EH (cell line): ENCODE data around the gene EFHD2.
"Not testable (repeated sequence)": the region's sequence is repeated elsewhere in the genome, so short reads cannot be mapped to it uniquely, and the experiment has no call there.

Experiments
- DNase-seq: peaks from one replicate; pipeline ENCODE4 v3.0.0-alpha.2; 2015; ENCODE audit warnings: low read depth

The EFHD2 gene

DNA sequence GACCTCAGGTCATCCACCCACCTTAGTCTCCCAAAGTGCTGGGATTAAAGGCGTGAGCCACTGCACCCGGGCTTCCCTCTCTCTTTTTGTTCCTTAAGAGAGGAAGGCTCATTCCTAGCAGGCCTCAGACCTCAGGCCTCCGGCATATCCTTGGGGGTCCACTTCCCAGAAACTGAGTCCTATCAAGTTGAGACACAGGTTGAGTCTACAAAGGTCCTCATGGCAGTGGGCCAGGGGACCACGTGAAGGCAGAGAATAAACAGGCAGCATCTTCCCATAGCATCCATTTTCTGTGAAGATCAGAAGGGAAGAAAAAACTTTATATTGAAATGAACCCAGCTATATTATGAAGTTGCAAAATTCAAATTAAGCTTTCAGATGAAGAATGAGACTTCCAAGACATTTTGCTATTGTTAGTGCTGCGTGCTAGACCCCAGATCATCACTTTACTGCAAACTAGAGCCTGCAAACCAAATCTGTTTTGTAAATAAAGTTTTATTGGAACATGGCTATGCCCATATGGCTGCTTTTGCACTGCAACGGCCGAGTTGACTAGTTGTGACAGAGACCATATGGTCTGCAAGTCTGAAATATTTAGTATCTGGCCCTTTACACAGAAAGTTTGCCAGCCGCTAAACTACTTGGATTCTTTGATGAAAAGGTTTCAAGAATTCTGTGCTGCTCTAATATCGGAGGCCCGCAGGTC lies 43.3 kb downstream of the EFHD2 start:
- no peak for DNase-seq

DNA sequence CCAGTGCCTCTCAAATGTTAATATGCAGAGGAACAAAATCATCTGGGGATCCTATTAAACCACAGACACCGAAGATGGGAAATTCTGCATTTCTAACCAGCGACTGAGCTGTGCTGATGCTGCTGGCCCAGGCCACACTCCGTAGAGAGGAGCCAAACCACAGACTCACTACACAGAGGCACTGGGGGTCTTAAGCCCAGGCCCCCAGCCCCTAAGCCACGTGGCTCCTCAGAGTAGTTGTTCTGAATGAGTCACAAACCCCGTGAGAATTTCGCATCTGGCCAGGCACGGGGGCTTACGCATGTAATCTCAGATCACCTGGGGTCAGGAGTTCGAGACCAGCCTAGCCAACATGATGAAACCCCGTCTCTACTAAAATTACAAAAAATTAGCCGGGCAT lies 44.0 kb downstream of the EFHD2 start:
- DNase-seq: peak; percentile 40

DNA sequence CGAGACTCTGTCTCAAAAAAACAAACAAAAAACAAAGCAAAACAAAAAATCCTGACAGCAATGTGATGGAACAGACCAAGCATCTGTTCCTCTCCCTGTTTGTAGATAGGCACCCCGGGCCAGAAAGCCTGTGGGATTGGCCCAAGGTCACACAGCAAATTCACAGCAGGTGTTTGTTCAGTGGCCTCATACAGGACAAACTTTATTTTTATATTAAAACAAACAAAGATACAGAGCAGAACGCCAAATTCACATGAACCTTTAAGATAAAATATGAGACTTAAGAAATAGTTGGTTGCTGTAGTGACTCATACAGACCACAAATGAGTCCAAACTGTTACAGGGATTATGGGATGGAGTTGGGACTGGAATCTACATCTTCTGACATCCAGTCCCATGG lies 44.6 kb downstream of the EFHD2 start:
- peak; percentile 73 for DNase-seq

DNA sequence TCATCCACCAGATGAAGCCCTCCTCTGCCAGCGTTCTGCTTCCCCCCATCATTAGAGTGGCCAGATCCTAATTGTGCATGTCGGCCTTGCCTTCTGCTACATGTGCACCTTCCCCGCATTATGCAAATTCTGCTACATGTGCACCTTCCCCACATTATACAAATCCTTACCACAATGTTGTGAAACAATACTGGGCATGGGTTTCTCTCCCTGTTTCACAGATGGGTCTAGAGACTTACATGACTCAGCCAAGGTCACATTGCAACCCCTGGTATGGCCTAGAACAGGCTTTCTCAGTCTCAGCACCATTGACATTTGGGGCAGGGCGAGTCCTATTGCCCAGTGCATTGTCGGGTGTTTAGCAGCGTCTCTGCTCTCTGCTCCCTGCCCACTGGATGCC lies 45.8 kb downstream of the EFHD2 start:
- DNase-seq: peak; percentile 26

DNA sequence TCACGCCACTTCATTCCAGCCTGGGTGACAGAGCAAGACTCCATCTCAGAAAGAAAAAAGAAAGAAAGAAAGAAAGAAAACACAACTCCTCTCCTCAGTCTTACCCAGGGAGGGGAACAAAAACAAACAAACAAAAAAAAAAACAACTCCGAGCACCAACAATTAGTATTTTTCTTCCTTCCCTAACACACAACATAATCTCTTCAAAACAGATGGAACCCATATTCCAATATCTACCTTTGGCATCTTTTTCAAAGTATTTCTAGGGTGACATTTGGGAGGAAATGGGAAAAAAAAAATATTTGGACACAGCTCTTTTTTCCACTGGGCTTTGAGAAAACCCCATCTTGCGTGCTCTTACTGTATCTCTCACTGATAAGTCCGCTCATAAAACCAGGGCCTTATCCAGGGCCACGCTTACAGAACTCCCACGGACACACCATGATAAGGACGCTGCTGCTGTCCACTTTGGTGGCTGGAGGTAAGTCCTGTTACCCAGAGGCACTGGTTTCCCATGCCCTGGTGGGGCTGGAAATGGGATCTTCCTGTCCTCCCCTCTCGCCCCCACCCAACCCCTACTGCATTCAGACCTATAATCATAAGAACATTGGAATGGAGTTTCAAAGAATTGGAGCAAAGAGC lies 46.7 kb downstream of the EFHD2 start, which contains the start of gene CELA2A:
Gene CELA2A, plus strand, starts transcription at position 420 of the 642 bp plus-strand sequence. Its CDS starts 22 bp downstream, at position 442.
- no peak for DNase-seq

DNA sequence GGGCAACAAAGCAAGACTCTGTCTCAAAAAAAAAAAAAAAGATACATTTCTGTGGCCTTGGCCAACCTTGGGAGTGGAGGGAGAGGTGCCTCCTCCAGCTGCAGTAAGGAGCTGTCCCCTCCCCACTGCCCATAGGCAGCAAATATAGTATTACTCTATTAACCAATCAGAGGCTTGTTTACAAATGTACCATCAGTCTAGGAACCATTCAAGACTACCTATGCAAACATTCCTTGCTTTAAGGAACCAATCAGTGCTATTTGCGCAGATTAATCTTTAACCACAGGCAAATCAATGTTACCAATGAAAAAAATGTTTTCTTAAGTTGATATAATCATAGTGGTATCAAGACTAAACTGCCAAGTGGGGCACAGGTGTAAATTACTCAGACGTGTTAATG lies 47.9 kb downstream of the EFHD2 start:
- no peak for DNase-seq

DNA sequence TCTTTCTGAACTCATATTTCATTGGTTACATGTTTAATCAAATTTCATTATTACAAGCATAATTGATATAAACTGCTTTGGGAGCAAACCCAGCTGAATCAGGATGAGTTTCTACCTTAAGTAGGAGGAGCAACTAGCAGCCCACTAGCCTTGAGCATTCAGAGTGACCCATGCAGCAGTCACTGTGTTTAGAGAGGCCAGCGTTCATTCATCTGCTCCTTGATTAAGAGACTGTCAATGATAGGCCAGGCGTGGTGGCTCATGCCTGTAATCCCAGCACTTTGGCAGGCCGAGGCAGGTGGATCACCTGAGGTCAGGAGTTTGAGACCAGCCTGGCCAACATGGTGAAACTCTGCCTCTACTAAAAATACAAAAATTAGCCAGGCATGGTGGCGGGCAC lies 48.7 kb downstream of the EFHD2 start:
- not testable (repeated sequence) for DNase-seq

DNA sequence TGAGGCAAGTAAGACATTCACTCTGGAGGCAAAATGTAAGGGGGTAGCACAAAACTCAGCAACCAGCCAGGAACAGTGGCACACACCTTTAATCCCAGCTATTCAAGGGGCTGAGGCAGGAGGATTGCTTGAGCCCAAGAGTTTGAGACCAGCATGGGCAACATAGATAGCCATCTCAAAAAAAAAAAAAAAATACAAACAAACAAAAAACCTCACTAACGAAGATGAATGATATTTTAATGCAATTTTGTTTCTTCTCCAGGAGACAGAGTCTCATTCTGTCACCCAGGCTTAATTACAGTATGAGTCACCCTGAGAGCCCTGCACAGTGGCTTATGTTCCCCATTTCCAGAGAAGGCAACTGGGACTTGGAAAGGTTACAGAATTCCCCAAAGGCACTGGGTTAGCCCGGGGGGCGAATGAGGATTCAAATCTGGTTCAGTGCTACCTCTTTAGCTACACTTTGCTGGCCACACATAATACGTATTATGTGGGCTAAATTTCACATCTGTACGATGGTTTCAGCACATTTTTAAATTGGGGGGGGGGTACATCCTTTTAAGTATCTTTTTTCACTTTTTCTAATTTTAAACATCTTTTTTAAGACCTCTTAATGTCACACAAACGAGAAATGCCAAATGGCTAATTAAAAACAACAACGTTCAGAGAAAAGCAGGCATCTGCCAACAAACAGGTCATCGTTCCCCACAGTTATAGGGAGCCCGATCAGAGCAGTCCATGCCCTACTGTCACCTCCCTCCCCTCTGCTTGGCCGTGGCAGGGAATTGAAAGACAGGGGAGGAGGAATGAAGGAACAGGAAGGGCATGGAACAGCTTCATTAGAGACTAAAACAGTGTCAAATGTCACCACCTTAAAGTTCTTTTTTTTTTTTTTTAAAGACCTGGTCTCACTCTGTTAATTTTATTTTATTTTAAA lies 50.4 kb downstream of the EFHD2 start:
- DNase-seq: peak; percentile 75

DNA sequence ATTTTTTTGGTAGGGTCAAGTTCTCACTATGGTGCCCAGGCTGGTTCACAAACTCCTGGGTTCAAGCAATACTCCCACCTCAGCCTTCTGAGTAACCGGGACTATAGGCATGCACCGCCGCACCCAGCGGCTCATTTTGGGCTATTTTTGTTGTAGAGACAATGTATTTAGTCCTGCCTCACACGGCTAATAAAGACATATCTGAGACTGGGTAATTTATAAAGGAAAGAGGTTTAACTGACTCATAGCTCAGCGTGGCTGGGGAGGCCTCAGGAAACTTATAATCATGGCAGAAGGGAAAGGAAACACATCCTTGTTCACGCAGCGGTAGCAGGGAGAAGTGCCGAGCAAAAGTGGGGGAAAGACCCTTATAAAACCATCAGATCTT lies 51.0 kb downstream of the EFHD2 start:
- peak; percentile 32 for DNase-seq

DNA sequence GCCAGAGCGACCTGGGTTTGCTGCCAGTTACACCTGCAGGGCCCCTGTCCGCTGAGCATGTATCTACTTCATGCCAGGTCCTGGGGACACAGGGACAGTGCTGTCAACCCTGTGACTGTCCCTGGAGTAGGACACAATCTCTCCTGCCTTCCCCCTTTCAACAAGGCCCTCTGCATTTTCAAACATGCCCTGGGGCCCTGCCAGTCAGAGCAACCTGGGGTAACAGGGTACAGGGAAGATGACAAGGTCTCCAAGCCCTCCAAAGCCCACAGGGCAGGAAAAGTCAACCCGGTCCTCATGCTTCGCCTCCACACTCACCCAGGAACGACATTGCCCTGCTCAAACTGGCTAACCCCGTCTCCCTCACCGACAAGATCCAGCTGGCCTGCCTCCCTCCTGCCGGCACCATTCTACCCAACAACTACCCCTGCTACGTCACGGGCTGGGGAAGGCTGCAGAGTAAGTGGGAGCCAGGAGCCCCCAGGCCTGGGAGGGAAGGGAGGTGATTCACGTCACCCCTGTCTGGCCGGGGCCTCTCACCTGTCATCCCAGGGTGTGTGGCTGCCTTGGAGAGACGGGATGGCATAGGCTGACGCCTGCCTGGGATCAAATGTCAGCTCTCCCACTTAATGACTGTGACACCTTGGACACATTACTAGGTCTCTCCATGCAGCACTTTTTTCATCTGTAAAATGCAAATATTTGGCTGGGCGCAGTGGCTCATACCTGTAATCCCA lies 53.5 kb downstream of the EFHD2 start:
- not testable (repeated sequence) for DNase-seq

DNA sequence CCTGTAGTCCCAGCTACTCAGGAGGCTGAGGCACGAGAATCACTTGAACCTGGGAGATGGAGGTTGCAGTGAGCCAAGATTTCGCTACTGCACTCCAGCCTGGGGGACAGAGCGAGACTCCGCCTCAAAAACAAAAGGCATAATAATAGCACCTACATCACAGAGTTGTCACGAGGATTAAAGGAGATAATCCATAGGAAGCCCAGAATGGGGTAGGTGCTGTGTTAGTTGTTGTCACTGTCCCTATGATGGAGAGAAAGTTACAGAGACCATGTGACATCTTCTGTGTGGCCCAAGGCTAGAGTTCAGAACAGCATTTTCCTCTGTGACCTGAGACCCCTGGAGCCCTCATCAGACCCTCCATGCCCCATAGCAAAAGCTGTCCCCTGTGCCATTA lies 54.2 kb downstream of the EFHD2 start:
- not testable (repeated sequence) for DNase-seq

DNA sequence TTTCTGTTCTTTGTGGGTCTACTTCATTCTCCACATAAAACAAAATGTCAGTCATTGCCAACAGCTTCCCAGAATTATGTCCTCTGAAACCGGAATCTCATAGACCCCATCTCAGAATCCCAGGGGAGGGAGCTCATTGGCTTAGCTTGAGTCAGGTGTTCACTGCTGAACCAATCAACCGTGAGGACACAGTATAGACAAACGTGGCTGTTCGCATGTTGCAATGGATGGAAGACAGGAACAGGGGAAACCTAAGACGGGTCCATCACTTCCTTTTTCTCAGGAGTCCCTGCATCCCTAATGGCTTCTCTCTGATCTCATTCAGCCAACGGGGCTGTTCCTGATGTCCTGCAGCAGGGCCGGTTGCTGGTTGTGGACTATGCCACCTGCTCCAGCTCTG lies 56.0 kb downstream of the EFHD2 start:
- no peak for DNase-seq

DNA sequence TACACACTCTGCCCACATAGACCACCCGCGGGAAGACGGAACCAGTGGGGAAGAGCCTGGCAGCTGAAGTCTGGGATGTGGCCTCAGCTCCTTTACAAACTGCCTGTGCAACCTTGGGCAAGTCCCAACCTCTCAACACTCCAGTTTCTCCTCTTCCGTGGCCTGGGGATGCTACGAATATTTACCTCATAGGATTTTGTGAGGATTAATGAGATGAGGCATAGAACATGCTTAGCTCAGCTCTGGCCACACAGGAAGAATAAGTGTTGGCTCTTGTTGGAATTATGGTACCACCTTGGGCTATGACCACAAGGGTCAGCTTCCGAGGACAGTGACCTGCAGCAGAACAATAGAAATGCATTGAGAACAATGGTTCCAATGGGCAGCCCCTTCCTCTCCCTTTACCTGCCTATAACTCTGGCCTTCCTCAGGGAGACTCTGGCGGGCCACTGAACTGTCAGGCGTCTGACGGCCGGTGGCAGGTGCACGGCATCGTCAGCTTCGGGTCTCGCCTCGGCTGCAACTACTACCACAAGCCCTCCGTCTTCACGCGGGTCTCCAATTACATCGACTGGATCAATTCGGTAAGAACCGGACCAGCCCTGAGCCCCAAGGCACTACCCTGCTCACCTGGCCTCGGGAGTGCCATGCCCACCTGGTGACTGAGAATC lies 57.4 kb downstream of the EFHD2 start:
- not testable (repeated sequence) for DNase-seq

DNA sequence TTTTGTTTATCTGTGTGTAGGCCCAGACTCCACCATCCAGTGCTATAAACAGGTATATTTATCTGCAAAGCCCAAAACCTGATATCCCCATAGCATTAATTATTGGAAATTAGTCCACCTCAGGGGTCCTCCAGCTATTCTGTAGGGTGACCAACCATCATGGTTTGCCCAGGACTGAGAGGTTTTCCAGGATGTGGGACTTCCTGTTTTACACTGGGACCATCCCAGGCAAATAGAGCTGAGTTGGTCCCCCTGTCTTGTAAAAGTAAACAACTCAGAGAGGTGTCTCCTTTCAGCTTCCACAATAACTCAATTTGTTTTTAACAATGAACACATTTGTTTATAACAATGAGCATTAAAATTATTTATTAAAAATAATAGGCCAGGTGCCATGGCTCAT lies 58.5 kb downstream of the EFHD2 start:
- no peak for DNase-seq

DNA sequence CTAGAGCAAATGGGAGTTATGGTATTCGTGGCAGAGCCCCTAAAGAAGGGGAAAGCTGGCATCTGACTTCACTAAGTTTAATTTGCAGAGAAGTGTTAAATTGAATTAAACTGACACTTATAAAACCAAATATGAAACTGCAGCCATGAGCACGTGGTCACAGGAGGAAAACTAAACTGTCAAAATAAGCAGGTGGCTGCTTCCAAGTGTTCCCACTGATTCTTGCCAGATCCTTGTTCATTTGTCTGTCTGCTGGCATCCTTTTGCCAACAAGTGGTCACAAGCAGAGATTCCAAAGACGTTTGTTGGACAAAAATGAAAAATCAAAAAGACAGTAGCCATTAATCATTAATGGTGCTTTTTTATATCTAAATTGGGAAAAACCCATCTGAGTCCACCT lies 59.7 kb downstream of the EFHD2 start:
- no peak for DNase-seq

DNA sequence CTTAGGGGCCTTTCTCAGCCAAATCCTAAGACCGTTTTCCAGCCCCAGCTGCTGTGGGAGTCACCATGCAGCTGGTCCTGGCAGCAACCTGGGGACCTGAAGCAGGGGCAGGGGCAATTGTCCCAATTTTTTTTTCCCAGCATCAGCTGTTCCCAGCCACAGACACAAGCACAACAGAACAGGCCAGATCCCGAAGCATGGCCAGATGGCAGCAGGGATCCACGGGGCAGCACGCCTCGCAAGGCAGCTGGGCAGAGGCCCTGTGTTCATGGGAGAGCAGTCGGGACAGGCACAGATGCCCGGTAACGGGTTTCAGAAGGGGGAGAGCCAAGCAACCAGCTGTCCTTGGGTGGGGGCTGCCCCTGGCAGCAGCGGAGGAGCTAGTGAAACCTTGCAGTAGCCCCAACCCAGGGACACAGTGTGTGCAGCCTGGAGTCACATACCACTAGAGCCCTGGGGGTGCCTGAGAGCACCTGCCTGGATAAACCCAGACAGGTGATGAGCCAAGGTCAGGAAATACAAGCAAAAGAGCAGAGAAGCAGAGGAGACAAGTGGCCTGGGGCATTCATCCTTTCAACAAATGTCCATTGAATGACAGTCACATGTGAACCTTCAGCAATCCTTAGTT lies 60.2 kb downstream of the EFHD2 start:
- not testable (repeated sequence) for DNase-seq

DNA sequence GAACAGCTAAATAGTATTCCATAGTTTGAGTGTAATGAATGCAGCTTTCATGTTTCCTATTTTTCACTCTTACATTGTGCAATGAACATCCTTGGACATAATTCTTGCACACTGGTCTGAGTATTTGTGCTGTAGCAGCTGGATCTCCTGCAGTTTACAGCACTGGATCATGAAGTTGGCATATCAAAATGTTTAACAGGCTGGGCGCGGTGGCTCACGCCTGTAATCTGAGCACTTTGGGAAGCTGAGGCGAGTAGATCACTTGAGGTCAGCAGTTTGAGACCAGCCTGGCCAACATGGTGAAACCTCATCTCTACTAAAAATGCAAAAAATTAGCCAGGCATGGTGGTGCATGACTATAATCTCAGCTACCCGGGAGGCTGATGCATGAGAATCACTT lies 61.4 kb downstream of the EFHD2 start:
- DNase-seq: not testable (repeated sequence)

DNA sequence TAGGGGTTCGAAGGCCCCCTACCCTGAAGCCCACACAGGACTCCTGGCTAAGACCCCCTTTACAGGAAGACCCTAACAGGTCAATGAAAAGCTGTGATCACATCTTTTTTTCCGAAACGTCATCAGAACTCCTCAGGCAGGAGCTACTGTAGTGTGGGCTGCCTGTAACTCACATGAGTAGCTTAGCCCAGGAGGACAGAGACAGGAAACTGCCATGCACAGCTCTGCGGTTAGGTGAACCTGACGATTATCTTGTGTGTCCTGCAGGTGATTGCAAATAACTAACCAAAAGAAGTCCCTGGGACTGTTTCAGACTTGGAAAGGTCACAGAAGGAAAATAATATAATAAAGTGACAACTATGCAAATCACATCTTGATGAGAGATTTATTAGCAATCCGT lies 62.0 kb downstream of the EFHD2 start:
- DNase-seq: not testable (repeated sequence)

DNA sequence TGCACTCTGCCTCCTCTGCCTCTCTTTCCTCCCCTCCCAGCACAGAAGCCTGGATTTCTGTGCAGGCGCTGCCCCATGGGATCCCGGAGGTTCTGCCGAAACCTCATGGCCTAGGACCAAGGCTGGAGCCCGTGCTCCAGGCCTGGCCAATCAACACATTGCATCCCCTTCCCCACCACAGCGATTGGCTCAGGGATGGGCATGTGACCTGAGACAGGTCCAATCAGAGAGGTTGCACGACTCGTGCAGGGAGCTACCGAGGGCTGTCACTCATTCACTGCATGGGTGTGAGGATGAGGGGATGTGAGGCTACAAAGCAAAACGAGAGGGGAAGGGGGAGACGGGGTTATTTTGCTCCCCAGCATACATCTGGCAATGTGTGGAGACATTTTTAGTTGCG lies 62.9 kb downstream of the EFHD2 start:
- DNase-seq: no peak

DNA sequence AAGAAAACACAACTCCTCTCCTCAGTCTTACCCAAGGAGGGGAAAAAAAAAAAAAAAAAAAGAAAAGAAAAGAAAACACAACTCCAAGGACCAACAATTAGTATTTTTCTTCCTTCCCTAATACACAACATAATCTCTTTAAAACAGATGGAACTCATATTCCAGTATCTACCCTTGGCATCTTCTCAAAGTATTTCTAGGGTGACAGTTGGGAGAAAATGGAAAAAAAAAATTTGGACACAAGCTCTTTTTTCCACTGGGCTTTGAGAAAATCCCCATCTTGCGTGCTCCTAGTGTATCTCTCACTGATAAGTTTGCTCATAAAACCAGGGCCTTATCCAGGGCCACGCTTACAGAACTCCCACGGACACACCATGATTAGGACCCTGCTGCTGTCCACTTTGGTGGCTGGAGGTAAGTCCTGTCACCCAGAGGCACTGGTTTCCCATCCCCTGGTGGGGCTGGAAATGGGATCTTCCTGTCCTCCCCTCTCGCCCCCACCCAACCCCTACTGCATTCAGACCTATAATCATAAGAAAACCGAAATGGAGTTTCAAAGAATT lies 66.1 kb downstream of the EFHD2 start, which contains the start of gene CELA2B:
Gene CELA2B, plus strand, starts transcription at position 353 of the 563 bp plus-strand sequence. Its CDS starts 22 bp downstream, at position 375.
- DNase-seq: no peak
